BE2C (cell line): ENCODE data around the gene MAP6.

ENCODE experiments used
- DNase-seq: peaks from one replicate; pipeline ENCODE4 v3.0.0-alpha.2; 2020
- H3K27me3 ChIP-seq: fragments of 250-450 bp; sonication (Bioruptor Pico); 2 replicates; pipeline ENCODE4 v1.5.1; 2020; ENCODE audit warnings: mild to moderate bottlenecking
- H3K36me3 ChIP-seq: fragments of 250-450 bp; sonication (Bioruptor Pico); 2 replicates; pipeline ENCODE4 v1.5.1; 2020; ENCODE audit warnings: mild to moderate bottlenecking
- H3K4me1 ChIP-seq: fragments of 250-450 bp; sonication (Bioruptor Pico); 2 replicates; pipeline ENCODE4 v1.5.1; 2020
- H3K4me3 ChIP-seq: 2 replicates; pipeline ENCODE4 v1.5.1; 2011; ENCODE audit warnings: low read depth, low read length
- H3K9me3 ChIP-seq: fragments of 250-450 bp; sonication (Bioruptor Pico); 2 replicates; pipeline ENCODE4 v1.5.1; 2020
- CTCF ChIP-seq: IDR thresholded peaks from 2 replicates; pipeline ENCODE4 v1.5.1; 2012; ENCODE audit warnings: mild to moderate bottlenecking, low read depth, low read length

The MAP6 gene

GRCh38 chr11:75571625-75572024, 97.2 kb downstream of the MAP6 start:
- no peaks in the 10 kb centered on the region for H3K4me1 ChIP-seq
- peaks cover 4% of the 10 kb centered on the region; the same call in 1 of the 2 replicates for H3K9me3 ChIP-seq
- TF ChIP-seq CTCF, result no peak
- H3K4me3 ChIP-seq, result no peak overlapping the region
- H3K36me3 ChIP-seq, result peaks cover 18% of the 10 kb centered on the region
- DNase-seq, result no peak
- no peaks in the 10 kb centered on the region for H3K27me3 ChIP-seq

- H3K4me3 ChIP-seq, result no peak overlapping the region
- no peaks in the 10 kb centered on the region for H3K4me1 ChIP-seq
- peaks cover 18% of the 10 kb centered on the region for H3K36me3 ChIP-seq
- no peak for TF ChIP-seq CTCF
- no peak for DNase-seq
- H3K27me3 ChIP-seq, result no peaks in the 10 kb centered on the region
- no peaks in the 10 kb centered on the region for H3K9me3 ChIP-seq
These were observed 98.2 kb downstream of the MAP6 start for GRCh38 chr11:75570559-75571139.

GRCh38 chr11:75568616-75569219, 100.1 kb downstream of the MAP6 start:
- Histone ChIP-seq H3K9me3 (no peaks in the 10 kb centered on the region), H3K36me3 (peaks cover 18% of the 10 kb centered on the region), H3K27me3 (no peaks in the 10 kb centered on the region), H3K4me1 (no peaks in the 10 kb centered on the region), H3K4me3 (no peak overlapping the region)
- no peak for DNase-seq
- no peak for TF ChIP-seq CTCF

- Histone ChIP-seq H3K9me3 (no peaks in the 10 kb centered on the region), H3K4me3 (no peak overlapping the region), H3K36me3 (peaks cover 18% of the 10 kb centered on the region), H3K27me3 (no peaks in the 10 kb centered on the region), H3K4me1 (peaks cover 1% of the 10 kb centered on the region; the same call in 1 of the 2 replicates)
- DNase-seq, result no peak
- TF ChIP-seq CTCF, result no peak
These were observed 100.9 kb downstream of the MAP6 start for GRCh38 chr11:75567971-75568370.

GRCh38 chr11:75566763-75567279, 102.0 kb downstream of the MAP6 start:
- DNase-seq, result no peak
- no peak for TF ChIP-seq CTCF
- Histone ChIP-seq H3K27me3 (no peaks in the 10 kb centered on the region), H3K4me3 (no peak overlapping the region), H3K9me3 (no peaks in the 10 kb centered on the region), H3K4me1 (peaks cover 3% of the 10 kb centered on the region; the same call in 1 of the 2 replicates), H3K36me3 (peaks cover 18% of the 10 kb centered on the region)
